Measurements from ENCODE around the gene VGLL3. TPM values are rescaled to one million over a fixed set of nuclear protein-coding genes. Genes with fewer than 3 reads are reported as not detected.

The VGLL3 gene
- total and polyA plus RNA-seq, 2 donors (not counting 1 experiment from before 2014, with no cell fraction given), result not detected

GRCh38 chr3:86958534-86958933 lies 32.4 kb downstream of the VGLL3 start:
- Histone ChIP-seq H2AFZ (ENCODE audit: insufficient read depth, low read depth, low read length, poor library complexity, severe bottlenecking) (no peak overlapping the region), H3K4me2 (replicated peaks; ENCODE audit: low read depth, low read length, poor library complexity, severe bottlenecking) (no peak overlapping the region), H3K79me2 (ENCODE audit: control insufficient read depth, insufficient read depth, low read length) (no peaks in the 10 kb centered on the region), H4K20me1 (ENCODE audit: control insufficient read depth, insufficient read depth, low read length, poor library complexity, severe bottlenecking) (no peaks in the 10 kb centered on the region), H3K36me3 (replicated peaks in 1 of 2; ENCODE audit: control extremely low read depth in 1 of 2, control insufficient read depth in 1 of 2, extremely low read depth in 1 of 2, insufficient read depth in 2 of 2, low read length in 1 of 2) (no peaks in the 10 kb centered on the region), H3K4me1 (ENCODE audit: control insufficient read depth in 2 of 2, insufficient read depth in 2 of 2, low read length in 2 of 2) (no peaks in the 10 kb centered on the region), H3K27ac (ENCODE audit: low read length in 2 of 2) (no peak overlapping the region), H3K27me3 (replicated peaks in 1 of 4; ENCODE audit: control extremely low read depth in 1 of 4, control insufficient read depth in 3 of 4, insufficient read depth in 4 of 4, low read length in 3 of 4) (no peaks in the 10 kb centered on the region), H3K9ac (ENCODE audit: low read length) (no peak overlapping the region), H3K9me3 (ENCODE audit: control extremely low read depth in 1 of 3, control insufficient read depth in 2 of 3, insufficient read depth in 1 of 3, low read length in 2 of 3) (no peaks in the 10 kb centered on the region), H3K4me3 (ENCODE audit: control extremely low read depth in 1 of 5, extremely low read depth in 1 of 5, insufficient read depth in 1 of 5, low read depth in 2 of 5, low read length in 4 of 5) (no peak overlapping the region)
- ChIA-PET POLR2A (no interaction called here), CTCF (no interaction called here)
- Mint-ChIP-seq H3K27ac (no peak overlapping the region), H3K9me3 (ENCODE audit: insufficient read depth) (no peaks in the 10 kb centered on the region), H3K4me1 (no peaks in the 10 kb centered on the region), H3K4me3 (no peak overlapping the region), H3K27me3 (no peaks in the 10 kb centered on the region)
- no CpG with 5 or more reads among the region's 1 CpG for WGBS (ENCODE audit: insufficient coverage)
- intact Hi-C loops (cut with micrococcal nuclease), result no loop called here
- TF ChIP-seq EZH2 (IDR thresholded peaks at IDR 0.05; ENCODE audit: borderline replicate concordance, insufficient read depth, low read depth, low read length, poor library complexity, severe bottlenecking) (no peak), CTCF (IDR thresholded peaks at IDR 0.05) (no peak)
- DNase-seq, result no peak
- no peak for ATAC-seq (ENCODE audit: low read depth)

- Histone ChIP-seq H3K27ac (ENCODE audit: low read length in 2 of 2) (no peak overlapping the region), H3K36me3 (replicated peaks in 1 of 2; ENCODE audit: control extremely low read depth in 1 of 2, control insufficient read depth in 1 of 2, extremely low read depth in 1 of 2, insufficient read depth in 2 of 2, low read length in 1 of 2) (no peaks in the 10 kb centered on the region), H3K79me2 (ENCODE audit: control insufficient read depth, insufficient read depth, low read length) (no peaks in the 10 kb centered on the region), H4K20me1 (ENCODE audit: control insufficient read depth, insufficient read depth, low read length, poor library complexity, severe bottlenecking) (no peaks in the 10 kb centered on the region), H3K9me3 (ENCODE audit: control extremely low read depth in 1 of 3, control insufficient read depth in 2 of 3, insufficient read depth in 1 of 3, low read length in 2 of 3) (no peaks in the 10 kb centered on the region), H3K4me3 (ENCODE audit: control extremely low read depth in 1 of 5, extremely low read depth in 1 of 5, insufficient read depth in 1 of 5, low read depth in 2 of 5, low read length in 4 of 5) (no peak overlapping the region), H3K4me1 (ENCODE audit: control insufficient read depth in 2 of 2, insufficient read depth in 2 of 2, low read length in 2 of 2) (no peaks in the 10 kb centered on the region), H3K4me2 (replicated peaks; ENCODE audit: low read depth, low read length, poor library complexity, severe bottlenecking) (no peak overlapping the region), H3K9ac (ENCODE audit: low read length) (no peak overlapping the region), H2AFZ (ENCODE audit: insufficient read depth, low read depth, low read length, poor library complexity, severe bottlenecking) (no peak overlapping the region), H3K27me3 (replicated peaks in 1 of 4; ENCODE audit: control extremely low read depth in 1 of 4, control insufficient read depth in 3 of 4, insufficient read depth in 4 of 4, low read length in 3 of 4) (no peaks in the 10 kb centered on the region)
- intact Hi-C loops (cut with micrococcal nuclease), result no loop called here
- POLR2A ChIA-PET, result no interaction called here
- DNase-seq (no peak), ATAC-seq (ENCODE audit: low read depth) (no peak)
- no peak overlapping the region for H3K27ac Mint-ChIP-seq
- H3K4me3 Mint-ChIP-seq, result no peak overlapping the region
- TF ChIP-seq CTCF (IDR thresholded peaks at IDR 0.05) (no peak), EZH2 (IDR thresholded peaks at IDR 0.05; ENCODE audit: borderline replicate concordance, insufficient read depth, low read depth, low read length, poor library complexity, severe bottlenecking) (no peak)
- no CpG with 5 or more reads among the region's 2 CpGs for WGBS (ENCODE audit: insufficient coverage)
- CTCF ChIA-PET, result no interaction called here
- H3K4me1 Mint-ChIP-seq, result no peaks in the 10 kb centered on the region
- H3K27me3 Mint-ChIP-seq, result no peaks in the 10 kb centered on the region
- H3K9me3 Mint-ChIP-seq (ENCODE audit: insufficient read depth), result no peaks in the 10 kb centered on the region
Measured at GRCh38 chr3:86954747-86955146, 36.2 kb downstream of the VGLL3 start.
